Suprapubic skin (tissue), 4 donors: ENCODE measurements around the gene MED31.

Source experiments
- CTCF ChIP-seq, 2 donors: fragments of 200-600 bp in 1 of 2; fragments of 450-650 bp in 1 of 2; sonication (generic) in 1 of 2; IDR thresholded peaks; one replicate each; pipeline ENCODE4 v1.5.1; 2016 to 2019; ENCODE audit warnings: antibody characterized with exemption in 2 of 2, mild to moderate bottlenecking in 1 of 2, moderate library complexity in 1 of 2
- EP300 ChIP-seq: sonication (generic); formaldehyde crosslinking; IDR thresholded peaks from one replicate; pipeline ENCODE4 v1.6.1; 2017; ENCODE audit warnings: antibody characterized with exemption
- POLR2A ChIP-seq, 2 donors: fragments of 450-650 bp; IDR thresholded peaks; one replicate each; pipeline ENCODE4 v1.6.1; 2017; ENCODE audit warnings: antibody characterized with exemption in 2 of 2, mild to moderate bottlenecking in 2 of 2, moderate library complexity in 2 of 2
- POLR2AphosphoS5 ChIP-seq, 3 donors: sonication (generic); formaldehyde crosslinking; IDR thresholded peaks; one replicate each; pipeline ENCODE4 v1.6.1; 2017; ENCODE audit warnings: antibody characterized with exemption in 3 of 3

GRCh38 chr17:6675201-6675825 is 23.9 kb upstream of the MED31 start:
- TF ChIP-seq POLR2AphosphoS5 (IDR thresholded peaks at IDR 0.05): no peak
- no peak for TF ChIP-seq CTCF (IDR thresholded peaks at IDR 0.05)
- TF ChIP-seq POLR2A (IDR thresholded peaks at IDR 0.05): no peak
- no peak for TF ChIP-seq EP300
